Skin of body (tissue), 2 donors: ENCODE results near the gene PRAMEF26. TPM values are rescaled to one million over a fixed set of nuclear protein-coding genes. Genes with fewer than 3 reads are reported as not detected.
"Not testable (repeated sequence)": the region's sequence is repeated elsewhere in the genome, so short reads cannot be mapped to it uniquely, and the experiment has no call there.

Experiments used
- DNase-seq: peaks from one replicate; lab custom pipeline; 2025; lab: John Stamatoyannopoulos, UW
- total RNA-seq: library from RNA; depleted of rRNA; stranded (reverse); fragments of >200 nt; gene quantifications from one replicate; pipeline ENCODE4 v1.2.3, GENCODE V29; 2014

PRAMEF26 gene
- total RNA-seq, result not detected

- not testable (repeated sequence) for DNase-seq
Observed at GRCh38 chr1:13155909-13156308, at the start of gene PRAMEF26. Gene PRAMEF26, minus strand, starts transcription at chr1:13156009. Its CDS starts 2,914 bp downstream, at chr1:13153095.

- DNase-seq, result not testable (repeated sequence)
Observed at GRCh38 chr1:13201309-13201708, 45.5 kb upstream of the PRAMEF26 start, which contains the start of gene PRAMEF13. Gene PRAMEF13, minus strand, starts transcription at chr1:13201409. Its CDS starts 1,820 bp downstream, at chr1:13199589.

GRCh38 chr1:13171548-13171947, 15.7 kb upstream of the PRAMEF26 start, which contains the start of gene PRAMEF9:
Gene PRAMEF9, plus strand, starts transcription at chr1:13171848. Its CDS starts 3,433 bp downstream, at chr1:13175281.
- not testable (repeated sequence) for DNase-seq

DNA sequence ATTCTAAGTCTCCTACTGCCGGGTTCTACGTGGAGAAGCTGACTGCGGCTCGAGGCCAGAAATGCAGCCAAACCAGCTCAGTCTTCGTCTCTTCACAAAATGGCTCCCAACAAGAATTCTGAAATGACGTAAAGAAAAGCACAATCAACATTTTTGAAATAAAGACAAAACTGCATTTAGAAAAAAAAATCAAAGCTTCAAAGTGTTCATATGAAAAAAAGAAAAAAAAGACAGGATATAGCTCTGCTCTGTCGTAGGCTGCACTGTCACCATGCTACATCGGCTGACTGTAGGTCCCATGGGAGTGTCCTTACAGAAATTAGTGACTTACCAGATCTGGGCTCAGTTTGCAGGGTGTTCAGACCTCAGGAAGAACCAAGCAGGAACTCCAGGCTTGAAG, 9.7 kb upstream of the PRAMEF26 start, which contains the start of gene HNRNPCL4:
HNRNPCL4 (minus strand) TSS at position 101 of the 400 bp plus-strand sequence. CDS start 164 bp downstream, outside the sequence.
- not testable (repeated sequence) for DNase-seq

GRCh38 chr1:13116754-13117153, 39.1 kb downstream of the PRAMEF26 start, which contains the start of gene HNRNPCL2:
Gene HNRNPCL2, minus strand, starts transcription at chr1:13116854. Its CDS starts 454 bp downstream, at chr1:13116400.
- not testable (repeated sequence) for DNase-seq

Other genes with a start within 250 kb of the PRAMEF26 start
- gene PRAMEF7, start 239.4 kb downstream of the PRAMEF26 start, total RNA-seq, result not detected
- gene PRAMEF6, start 208.4 kb downstream of the PRAMEF26 start, total RNA-seq, result not detected
- gene PRAMEF27, start 99.4 kb downstream of the PRAMEF26 start, total RNA-seq, result not detected
- not detected for gene HNRNPCL3, start 95.2 kb downstream of the PRAMEF26 start, total RNA-seq
- not detected for gene PRAMEF25, start 85.2 kb downstream of the PRAMEF26 start, total RNA-seq
- not detected for gene HNRNPCL2, start 39.2 kb downstream of the PRAMEF26 start, total RNA-seq
- gene HNRNPCL4, start 9.6 kb upstream of the PRAMEF26 start, total RNA-seq, result not detected
- gene PRAMEF9, start 15.8 kb upstream of the PRAMEF26 start, total RNA-seq, result not detected
- not detected for gene PRAMEF13, start 45.4 kb upstream of the PRAMEF26 start, total RNA-seq
- not detected for gene PRAMEF18, start 70.1 kb upstream of the PRAMEF26 start, total RNA-seq
- not detected for gene PRAMEF5, start 98.2 kb upstream of the PRAMEF26 start, total RNA-seq
- gene PRAMEF8, start 129.1 kb upstream of the PRAMEF26 start, total RNA-seq, result not detected
- gene PRAMEF33, start 147.5 kb upstream of the PRAMEF26 start, total RNA-seq, result not detected
- not detected for gene PRAMEF15, start 159.6 kb upstream of the PRAMEF26 start, total RNA-seq
- not detected for gene PRAMEF14, start 191.1 kb upstream of the PRAMEF26 start, total RNA-seq
- gene PRAMEF19, start 215.9 kb upstream of the PRAMEF26 start, total RNA-seq, result not detected
- not detected for gene PRAMEF17, start 233.6 kb upstream of the PRAMEF26 start, total RNA-seq